Sigmoid colon (tissue), 7 donors: ENCODE measurements around the gene CTSE. TPM values are rescaled to one million over a fixed set of nuclear protein-coding genes. Genes with fewer than 3 reads are reported as not detected.
"Not testable (repeated sequence)": the region's sequence is repeated elsewhere in the genome, so short reads cannot be mapped to it uniquely, and the experiment has no call there.

Experiments used
- DNase-seq: peaks from one replicate; pipeline ENCODE4 v3.0.0-alpha.2; 2019
- H3K27ac ChIP-seq, 4 donors: fragments of 200-600 bp; sonication (generic); one replicate each; pipeline ENCODE4 v1.5.1; 2016 to 2019; ENCODE audit warnings: mild to moderate bottlenecking in 1 of 4
- H3K27me3 ChIP-seq, 3 donors: fragments of 200-600 bp; sonication (generic); one replicate each; pipeline ENCODE4 v1.5.1; 2019; ENCODE audit warnings: mild to moderate bottlenecking in 1 of 3
- H3K36me3 ChIP-seq, 4 donors: fragments of 200-600 bp; sonication (generic); one replicate each; pipeline ENCODE4 v1.5.1; 2016 to 2019
- H3K4me1 ChIP-seq, 4 donors: fragments of 200-600 bp; sonication (generic); one replicate each; pipeline ENCODE4 v1.5.1; 2017 to 2019
- H3K4me3 ChIP-seq, 4 donors: fragments of 200-600 bp; sonication (generic); one replicate each; pipeline ENCODE4 v1.5.1; 2017 to 2019; ENCODE audit warnings: mild to moderate bottlenecking in 2 of 4, moderate library complexity in 1 of 4
- H3K9me3 ChIP-seq, 4 donors: fragments of 200-600 bp in 3 of 4; sonication (generic) in 3 of 4; one replicate each; pipeline versions ENCODE4 v1.5.1 to v1.6.1; 2013 to 2019
- EP300 ChIP-seq, 4 donors: sonication (generic); formaldehyde crosslinking; IDR thresholded peaks; one replicate each; pipeline ENCODE4 v1.6.1; 2017; ENCODE audit warnings: antibody characterized with exemption in 4 of 4
- POLR2A ChIP-seq, 2 donors: fragments of 450-650 bp; IDR thresholded peaks; one replicate each; pipeline ENCODE4 v1.6.1; 2016; ENCODE audit warnings: antibody characterized with exemption in 2 of 2, mild to moderate bottlenecking in 2 of 2, moderate library complexity in 2 of 2
- POLR2AphosphoS5 ChIP-seq, 4 donors: sonication (generic); formaldehyde crosslinking; IDR thresholded peaks; one replicate each; pipeline ENCODE4 v1.6.1; 2017; ENCODE audit warnings: antibody characterized with exemption in 4 of 4
- WGBS, 2 donors: extraction: QIAGEN DNeasy Blood & Tissue Kit; methylation state at CpG; one replicate each; pipeline ENCODE4 v1.1.7; 2013; 5-methylcytosine and 5-hydroxymethylcytosine counted together
- intact Hi-C: fragments of 100-400 bp; cut with DNase I; formaldehyde crosslinking; loops from one replicate; pipeline ENCODE4 v1.15.1; 2023
- polyA plus RNA-seq, 3 donors: library from polyadenylated mRNA; stranded (reverse); fragments of 200-250 nt; gene quantifications; one replicate each; pipeline ENCODE4 v1.2.3, GENCODE V29; 2013
- total RNA-seq, 4 donors: library from RNA; depleted of rRNA; stranded (reverse); fragments of >200 nt; gene quantifications; one replicate each; pipeline ENCODE4 v1.1.0, GENCODE V29; 2016
- TF ChIP-seq, protein P1 (sequence below), 4 experiments: fragments of 450-650 bp in 3 of 4; fragments of 200-600 bp in 1 of 4; IDR thresholded peaks; one replicate each; pipeline ENCODE4 v1.5.1; 2016 to 2019; ENCODE audit warnings: antibody characterized with exemption in 4 of 4, mild to moderate bottlenecking in 3 of 4, moderate library complexity in 2 of 4
- donor health status: healthy with polysubstance abuse.
- donor health status: Bipolar disorder and iron deficiency.
- donor health status: healthy.

CTSE gene
- total and polyA plus RNA-seq, 7 donors = 4.4 to 9.0 (median 8.6) TPM; not detected in 4

GRCh38 chr1:206059355-206059915 is 35.7 kb upstream of the CTSE start:
- WGBS, 2 donors = 75 to 85% methylated on average over 3 of the region's 3 CpGs

GRCh38 chr1:206058927-206059292 is 35.2 kb upstream of the CTSE start:
- Histone ChIP-seq H3K27me3 (no peaks in the 10 kb centered on the region), H3K27ac (no peak overlapping the region), H3K4me3 (no peak overlapping the region), H3K9me3 (no peaks in the 10 kb centered on the region), H3K36me3 (no peaks in the 10 kb centered on the region), H3K4me1 (no peaks in the 10 kb centered on the region)
- DNase-seq = no peak
- WGBS, 2 donors = 97% methylated on average over 1 of the region's 1 CpG
- TF ChIP-seq EP300 (IDR thresholded peaks at IDR 0.05) = no peak
- TF ChIP-seq POLR2A (IDR thresholded peaks at IDR 0.05) = no peak
- no peak for TF ChIP-seq POLR2AphosphoS5 (IDR thresholded peaks at IDR 0.05)
- TF ChIP-seq, protein P1, sequence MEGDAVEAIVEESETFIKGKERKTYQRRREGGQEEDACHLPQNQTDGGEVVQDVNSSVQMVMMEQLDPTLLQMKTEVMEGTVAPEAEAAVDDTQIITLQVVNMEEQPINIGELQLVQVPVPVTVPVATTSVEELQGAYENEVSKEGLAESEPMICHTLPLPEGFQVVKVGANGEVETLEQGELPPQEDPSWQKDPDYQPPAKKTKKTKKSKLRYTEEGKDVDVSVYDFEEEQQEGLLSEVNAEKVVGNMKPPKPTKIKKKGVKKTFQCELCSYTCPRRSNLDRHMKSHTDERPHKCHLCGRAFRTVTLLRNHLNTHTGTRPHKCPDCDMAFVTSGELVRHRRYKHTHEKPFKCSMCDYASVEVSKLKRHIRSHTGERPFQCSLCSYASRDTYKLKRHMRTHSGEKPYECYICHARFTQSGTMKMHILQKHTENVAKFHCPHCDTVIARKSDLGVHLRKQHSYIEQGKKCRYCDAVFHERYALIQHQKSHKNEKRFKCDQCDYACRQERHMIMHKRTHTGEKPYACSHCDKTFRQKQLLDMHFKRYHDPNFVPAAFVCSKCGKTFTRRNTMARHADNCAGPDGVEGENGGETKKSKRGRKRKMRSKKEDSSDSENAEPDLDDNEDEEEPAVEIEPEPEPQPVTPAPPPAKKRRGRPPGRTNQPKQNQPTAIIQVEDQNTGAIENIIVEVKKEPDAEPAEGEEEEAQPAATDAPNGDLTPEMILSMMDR (IDR thresholded peaks at IDR 0.05) = no peak
- intact Hi-C loops = no loop called here

More at GRCh38 chr1:206059355-206059915, 35.7 kb upstream of the CTSE start:
- Histone ChIP-seq H3K27ac (no peak overlapping the region), H3K4me1 (no peaks in the 10 kb centered on the region), H3K36me3 (no peaks in the 10 kb centered on the region), H3K4me3 (no peak overlapping the region), H3K9me3 (no peaks in the 10 kb centered on the region), H3K27me3 (no peaks in the 10 kb centered on the region)
- intact Hi-C loops = no loop called here
- DNase-seq = no peak
- TF ChIP-seq, protein P1 (IDR thresholded peaks at IDR 0.05) = no peak
- TF ChIP-seq POLR2A (IDR thresholded peaks at IDR 0.05) (no peak), POLR2AphosphoS5 (IDR thresholded peaks at IDR 0.05) (no peak), EP300 (IDR thresholded peaks at IDR 0.05) (no peak)

- WGBS, 2 donors = 86 to 88% methylated on average over 6 to 7 of the region's 9 CpGs
- DNase-seq, intact Hi-C loops: not testable (repeated sequence)
Measured at GRCh38 chr1:206058289-206058926, 34.7 kb upstream of the CTSE start.

GRCh38 chr1:206055639-206056323 is 32.1 kb upstream of the CTSE start:
- H3K27me3 ChIP-seq, intact Hi-C loops, H3K4me3 ChIP-seq, H3K9me3 ChIP-seq, DNase-seq, H3K27ac ChIP-seq, H3K36me3 ChIP-seq, H3K4me1 ChIP-seq: not testable (repeated sequence)
- 84 to 92% methylated on average over 8 of the region's 8 CpGs for WGBS, 2 donors

More at GRCh38 chr1:206058289-206058926, 34.7 kb upstream of the CTSE start:
- H3K4me1 ChIP-seq, H3K27ac ChIP-seq, H3K27me3 ChIP-seq, H3K9me3 ChIP-seq, H3K36me3 ChIP-seq, H3K4me3 ChIP-seq: not testable (repeated sequence)

GRCh38 chr1:206055069-206055625 is 31.5 kb upstream of the CTSE start:
- H3K4me3 ChIP-seq, H3K4me1 ChIP-seq, H3K27me3 ChIP-seq, DNase-seq, H3K27ac ChIP-seq, H3K36me3 ChIP-seq, intact Hi-C loops, H3K9me3 ChIP-seq: not testable (repeated sequence)
- WGBS, 2 donors = 91 to 93% methylated on average over 12 of the region's 12 CpGs

DNA sequence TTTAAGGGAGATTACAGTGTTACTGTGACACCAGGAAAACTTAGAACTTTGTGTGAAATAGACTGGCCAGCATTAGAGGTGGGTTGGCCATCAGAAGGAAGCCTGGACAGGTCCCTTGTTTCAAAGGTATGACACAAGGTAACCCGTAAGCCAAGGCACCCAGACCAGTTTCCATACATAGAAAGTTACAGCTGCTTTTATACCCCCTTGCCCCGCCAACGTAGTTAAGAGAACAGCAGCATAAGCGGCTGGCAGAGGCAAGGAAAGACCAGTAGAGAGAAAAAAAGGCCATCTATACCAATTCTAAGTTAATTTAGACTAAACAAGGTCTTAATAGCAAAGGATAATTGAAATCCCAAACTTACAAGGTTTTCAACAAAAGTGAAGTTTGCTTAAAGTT is 29.9 kb upstream of the CTSE start:
- H3K27ac ChIP-seq, H3K9me3 ChIP-seq, H3K4me1 ChIP-seq, H3K27me3 ChIP-seq, intact Hi-C loops, DNase-seq, H3K36me3 ChIP-seq, H3K4me3 ChIP-seq: not testable (repeated sequence)
- WGBS, 2 donors = 83 to 92% methylated on average over 4 of the region's 4 CpGs

DNA sequence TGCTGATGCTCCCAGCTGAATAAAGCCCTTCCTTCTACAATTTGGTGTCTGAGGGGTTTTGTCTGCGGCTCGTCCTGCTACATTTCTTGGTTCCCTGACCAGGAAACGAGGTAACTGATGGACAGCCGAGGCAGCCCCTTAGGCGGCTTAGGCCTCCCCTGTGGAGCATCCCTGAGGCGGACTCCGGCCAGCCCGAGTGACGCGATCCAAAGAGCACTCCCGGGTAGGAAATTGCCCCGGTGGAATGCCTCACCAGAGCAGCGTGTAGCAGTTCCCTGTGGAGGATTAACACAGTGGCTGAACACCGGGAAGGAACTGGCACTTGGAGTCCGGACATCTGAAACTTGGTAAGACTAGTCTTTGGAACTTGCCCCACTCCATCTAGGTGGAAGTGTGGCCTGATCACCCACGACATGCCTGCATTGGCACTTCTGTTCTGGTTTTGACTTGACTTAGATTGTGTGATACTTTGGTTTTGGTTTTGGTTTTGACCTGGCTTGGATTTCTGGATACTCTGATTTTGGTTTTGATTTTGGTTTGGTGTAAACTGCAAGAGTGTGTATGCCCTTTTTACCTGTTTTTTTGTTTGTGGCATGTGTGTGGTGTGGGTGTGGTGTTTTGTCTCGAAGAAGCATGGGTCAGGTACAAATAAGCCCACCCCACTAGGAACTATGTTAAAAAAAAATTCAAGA is 29.4 kb upstream of the CTSE start, which contains the start of gene RHEX:
TSS of gene RHEX (plus strand) at position 255 of the 692 bp plus-strand sequence. CDS start 44,656 bp downstream, outside the sequence.
- H3K4me3 ChIP-seq, DNase-seq, H3K27me3 ChIP-seq, H3K9me3 ChIP-seq, intact Hi-C loops, H3K4me1 ChIP-seq, H3K27ac ChIP-seq, H3K36me3 ChIP-seq: not testable (repeated sequence)
- 86 to 90% methylated on average over 17 of the region's 17 CpGs for WGBS, 2 donors

GRCh38 chr1:206052231-206052865 is 28.7 kb upstream of the CTSE start:
- DNase-seq, H3K4me3 ChIP-seq, H3K9me3 ChIP-seq, intact Hi-C loops, H3K36me3 ChIP-seq, H3K27me3 ChIP-seq, H3K4me1 ChIP-seq, H3K27ac ChIP-seq: not testable (repeated sequence)
- WGBS, 2 donors = 71 to 91% methylated on average over 6 of the region's 8 CpGs
